HepG2 (cell line): ENCODE measurements around the gene RCBTB1. TPM values are rescaled to one million over a fixed set of nuclear protein-coding genes. Genes with fewer than 3 reads are reported as not detected.

Experiments used
- ATAC-seq: fragments of 200-7000 bp; cut with Tn5 transposase; 3 replicates; pipeline ENCODE4 v1.9.1; 2020; ENCODE audit warnings: mild to moderate bottlenecking, moderate library complexity
- BruUV-seq: library from RNA; stranded (reverse); fragments of 400-500 nt; replicated peaks from 2 replicates; lab custom pipeline; 2021; lab: Mats Ljungman, UMichigan
- CTCF ChIA-PET: fragments of 300-600 bp; formaldehyde crosslinking; extraction: SDS; loops from one replicate; lab custom pipeline; 2021; ENCODE audit warnings: low total read pairs, inconsistent platforms, low intra/inter-chr PET ratio; lab: Yijun Ruan, JAX
- POLR2A ChIA-PET: fragments of 350-600 bp; sonication (Branson Sonifier 250); formaldehyde crosslinking; loops from one replicate; lab custom pipeline; 2020; ENCODE audit warnings: antibody characterized with exemption, inconsistent platforms; lab: Yijun Ruan, JAX
- DNase-seq: peaks from one replicate; pipeline ENCODE4 v3.0.0-alpha.2; 2015; ENCODE audit warnings: low spot score
- FAIRE-seq: peaks from 3 replicates; lab custom pipeline; 2011; peaks lifted over from hg19 to GRCh38; lab: Jason Lieb, UNC
- H2AFZ ChIP-seq: one replicate; pipeline ENCODE4 v1.6.1; 2011; ENCODE audit warnings: low read length, inconsistent platforms
- H3K27ac ChIP-seq: fragments of 300-600 bp; 3 replicates; pipeline ENCODE4 v1.8.0; 2011; ENCODE audit warnings: mixed run types, mild to moderate bottlenecking, mixed read lengths, low read length, inconsistent platforms; ENCODE audit not compliant: insufficient read depth; ENCODE audit errors: extremely low read length
- H3K27me3 ChIP-seq, 2 experiments: fragments of 200-600 bp in 1 of 2; 2 replicates in 1 of 2; 3 replicates in 1 of 2; pipeline versions ENCODE4 v1.6.0 to v1.8.0; 2011; ENCODE audit warnings: low read length in 2 of 2, mild to moderate bottlenecking in 2 of 2, moderate library complexity in 2 of 2, inconsistent platforms in 1 of 2; ENCODE audit not compliant: insufficient read depth in 2 of 2, control insufficient read depth in 1 of 2
- H3K36me3 ChIP-seq, 2 experiments: fragments of 200-600 bp in 1 of 2; replicated peaks in 1 of 2; 2 replicates in 1 of 2; 3 replicates in 1 of 2; pipeline versions ENCODE4 v1.5.1 to v1.8.0; 2011; ENCODE audit warnings: low read length in 2 of 2, inconsistent platforms in 1 of 2; ENCODE audit not compliant: insufficient read depth in 2 of 2, control insufficient read depth in 1 of 2
- H3K4me1 ChIP-seq: 2 replicates; pipeline ENCODE4 v1.5.1; 2012; ENCODE audit warnings: low read length, inconsistent platforms; ENCODE audit not compliant: insufficient read depth
- H3K4me2 ChIP-seq: 2 replicates; pipeline ENCODE4 v1.6.0; 2011; ENCODE audit warnings: low read depth, low read length, inconsistent platforms
- H3K4me3 ChIP-seq, 3 experiments: fragments of 200-600 bp in 1 of 3; sonication (generic), shearing (Covaris generic) in 1 of 3; replicated peaks in 1 of 3; 2 replicates each; pipeline ENCODE4 v1.5.1; 2011 to 2016; ENCODE audit warnings: low read length in 3 of 3, inconsistent platforms in 2 of 3, low read depth in 2 of 3, mild to moderate bottlenecking in 2 of 3, control low read depth in 1 of 3, mixed read lengths in 1 of 3; ENCODE audit not compliant: insufficient read depth in 1 of 3
- H3K79me2 ChIP-seq: one replicate; pipeline ENCODE4 v1.6.1; 2011; ENCODE audit warnings: low read length, inconsistent platforms; ENCODE audit not compliant: insufficient read depth
- H3K9ac ChIP-seq: 2 replicates; pipeline ENCODE4 v1.6.0; 2011; ENCODE audit warnings: mild to moderate bottlenecking, low read depth, low read length, inconsistent platforms; ENCODE audit not compliant: insufficient read depth
- H3K9me3 ChIP-seq: 2 replicates; pipeline ENCODE4 v1.5.1; 2012; ENCODE audit warnings: mild to moderate bottlenecking, low read length
- H4K20me1 ChIP-seq: 2 replicates; pipeline ENCODE4 v1.6.0; 2011; ENCODE audit warnings: inconsistent platforms, mild to moderate bottlenecking, low read length, moderate library complexity; ENCODE audit not compliant: insufficient read depth
- ASH2L ChIP-seq: fragments of 300-600, 200-600 bp; sonication (generic); IDR thresholded peaks from 2 replicates; pipeline ENCODE4 v1.7.0; 2017; ENCODE audit warnings: low read depth, mild to moderate bottlenecking, moderate library complexity, mixed read lengths, low read length; ENCODE audit not compliant: insufficient read length
- DMAP1 ChIP-seq: IDR thresholded peaks from 2 replicates; pipeline ENCODE4 v1.6.1; 2016
- KDM6A ChIP-seq: IDR thresholded peaks from 2 replicates; pipeline ENCODE4 v1.6.1; 2016; ENCODE audit warnings: low read depth
- MYPOP ChIP-seq: sonication (generic); formaldehyde crosslinking; IDR thresholded peaks from 2 replicates; pipeline ENCODE4 v1.8.1; 2023; ENCODE audit warnings: mild to moderate bottlenecking, moderate library complexity, missing genetic modification reagents
- NCOR1 ChIP-seq: fragments of 200-600 bp; sonication (generic); IDR thresholded peaks from 2 replicates; pipeline ENCODE4 v1.7.0; 2017; ENCODE audit warnings: antibody characterized with exemption, low read length, borderline replicate concordance
- ZBTB21 ChIP-seq: sonication (generic); formaldehyde crosslinking; IDR thresholded peaks from 2 replicates; pipeline ENCODE4 v1.4.0; 2020; ENCODE audit warnings: missing genetic modification reagents
- ZFP82 ChIP-seq: sonication (generic); formaldehyde crosslinking; IDR thresholded peaks from 2 replicates; pipeline ENCODE4 v1.5.1; 2020; ENCODE audit warnings: mild to moderate bottlenecking, missing genetic modification reagents, borderline replicate concordance
- ZNF33A ChIP-seq: sonication (generic); formaldehyde crosslinking; IDR thresholded peaks from 2 replicates; pipeline ENCODE4 v1.5.1; 2020; ENCODE audit warnings: missing genetic modification reagents, mild to moderate bottlenecking, moderate library complexity, borderline replicate concordance
- ZNF687 ChIP-seq: sonication (generic); formaldehyde crosslinking; IDR thresholded peaks from 2 replicates; pipeline ENCODE4 v1.5.1; 2020; ENCODE audit warnings: mild to moderate bottlenecking, missing genetic modification reagents, moderate library complexity
- WGBS: methylation state at CpG from one replicate; pipeline ENCODE4 v1.1.6; 2017; ENCODE audit warnings: low lambda C conversion rate; 5-methylcytosine and 5-hydroxymethylcytosine counted together
- in situ Hi-C: cut with HindIII; loops from 2 replicates; pipeline ENCODE4 v1.10.0; 2017; ENCODE audit warnings: low pct_unique_long_range_greater_than_20kb; ENCODE audit not compliant: extremely low pct_ligation_motif_present
- intact Hi-C: fragments of 100-400 bp; cut with micrococcal nuclease; formaldehyde crosslinking; loops from one replicate; pipeline ENCODE4 v1.10.0; 2022; ENCODE audit not compliant: unreplicated experiment
- polyA plus RNA-seq, 8 experiments: library from polyadenylated mRNA; depleted of rRNA in 3 of 8; stranded (reverse) in 7 of 8; unstranded in 1 of 8; fragments of >200 nt; fragmentation: Illumina TruSeq in 4 of 8; extraction: Trizol in 4 of 8; gene quantifications; 2 replicates each; pipeline versions ENCODE4 v1.2.1 to v1.2.3, GENCODE V29; 2011 to 2016; ENCODE audit warnings: low read depth in 4 of 8, missing spikeins in 1 of 8, mixed read lengths in 1 of 8; ENCODE audit not compliant: insufficient read depth in 1 of 8
- total RNA-seq, 5 experiments: library from RNA; depleted of rRNA; stranded (reverse); fragments of >200 nt; fragmentation: Illumina TruSeq; extraction: Trizol; gene quantifications; 2 replicates each; pipeline ENCODE4 v1.2.3, GENCODE V29; 2016; ENCODE audit warnings: low read depth in 1 of 5

RCBTB1 gene
- total and polyA plus RNA-seq, 2 of the 13 experiments (the other 11 are each of a cell fraction or from before 2014, with no cell fraction given) = 13.4 to 21.6 TPM

GRCh38 chr13:49632156-49632555, 46.8 kb upstream of the RCBTB1 start:
- no peak overlapping the region for H2AFZ ChIP-seq
- CTCF ChIA-PET = no interaction called here
- BruUV-seq = no TSS peak
- FAIRE-seq (no peak), DNase-seq (no peak), ATAC-seq (no peak)
- in situ Hi-C loops = no loop called here
- 56% methylated on average over 5 of the region's 5 CpGs for WGBS
- no peaks in the 10 kb centered on the region for H4K20me1 ChIP-seq
- no peaks in the 10 kb centered on the region for H3K36me3 ChIP-seq
- no peaks in the 10 kb centered on the region; a peak in 1 of 5 replicates for H3K27me3 ChIP-seq
- H3K4me2 ChIP-seq = no peak overlapping the region
- H3K4me3 ChIP-seq = no peak overlapping the region
- TF ChIP-seq ZFP82 (CRISPR knock-in tag) = no peak
- no peak for TF ChIP-seq MYPOP
- no peak for TF ChIP-seq ZNF33A
- no peak for TF ChIP-seq ASH2L
- no peak for TF ChIP-seq ZBTB21
- intact Hi-C loops = no loop called here
- H3K9me3 ChIP-seq = no peaks in the 10 kb centered on the region
- no peaks in the 10 kb centered on the region for H3K79me2 ChIP-seq
- H3K27ac ChIP-seq = no peak overlapping the region
- peaks cover 41% of the 10 kb centered on the region for H3K4me1 ChIP-seq
- POLR2A ChIA-PET = no interaction called here
- H3K9ac ChIP-seq = no peak overlapping the region

- Histone ChIP-seq H3K4me3 (no peak overlapping the region), H3K4me2 (no peak overlapping the region), H4K20me1 (no peaks in the 10 kb centered on the region), H3K27ac (no peak overlapping the region), H2AFZ (no peak overlapping the region), H3K9me3 (no peaks in the 10 kb centered on the region), H3K27me3 (no peaks in the 10 kb centered on the region; a peak in 1 of 5 replicates), H3K9ac (no peak overlapping the region), H3K36me3 (no peaks in the 10 kb centered on the region), H3K79me2 (no peaks in the 10 kb centered on the region), H3K4me1 (peaks cover 45% of the 10 kb centered on the region)
- CTCF ChIA-PET = no interaction called here
- no peak for FAIRE-seq
- DNase-seq = no peak
- in situ Hi-C loops (no loop called here), intact Hi-C loops (no loop called here)
- POLR2A ChIA-PET = no interaction called here
- TF ChIP-seq NCOR1 = no peak
- TF ChIP-seq DMAP1 (CRISPR knock-in tag) = no peak
- TF ChIP-seq KDM6A = no peak
- peak; percentile 17; the same call in 1 of the 2 replicates for TF ChIP-seq ZNF687 (CRISPR knock-in tag)
- ATAC-seq = no peak
- BruUV-seq = no TSS peak
- no CpG with 5 or more reads among the region's 16 CpGs for WGBS
Measured at GRCh38 chr13:49630580-49630979, 45.2 kb upstream of the RCBTB1 start.
